Nephron progenitor cell (in vitro differentiated cells): Measurements from ENCODE around the gene MGAT3.
A peak's percentile ranks its signal among the peaks of the same experiment; 100 is the strongest.

ENCODE experiments used
- DNase-seq: peaks from one replicate; pipeline ENCODE4 v3.0.0; 2021
- H3K27ac Mint-ChIP-seq: 2 replicates; pipeline ENCODE4 v1.8.0; 2021; ENCODE audit warnings: mild to moderate bottlenecking, moderate library complexity, mixed read lengths
- H3K27me3 Mint-ChIP-seq: 2 replicates; pipeline ENCODE4 v1.8.0; 2021; ENCODE audit warnings: mild to moderate bottlenecking, low read depth, mixed read lengths; ENCODE audit not compliant: poor library complexity
- H3K36me3 Mint-ChIP-seq: 2 replicates; pipeline ENCODE4 v1.8.0; 2021; ENCODE audit warnings: low read depth, mixed read lengths
- H3K4me1 Mint-ChIP-seq: 2 replicates; pipeline ENCODE4 v1.8.0; 2021; ENCODE audit warnings: mixed read lengths
- H3K4me3 Mint-ChIP-seq: 2 replicates; pipeline ENCODE4 v1.8.0; 2021; ENCODE audit warnings: mild to moderate bottlenecking, moderate library complexity, mixed read lengths
- H3K9me3 Mint-ChIP-seq: 2 replicates; pipeline ENCODE4 v1.8.0; 2021; ENCODE audit warnings: mild to moderate bottlenecking, moderate library complexity, mixed read lengths
- TF ChIP-seq, protein P1 (sequence below): fragments of 200-600 bp; sonication (generic); IDR thresholded peaks from 2 replicates; pipeline ENCODE4 v1.5.0; 2021; ENCODE audit warnings: antibody characterized with exemption

Gene MGAT3

DNA sequence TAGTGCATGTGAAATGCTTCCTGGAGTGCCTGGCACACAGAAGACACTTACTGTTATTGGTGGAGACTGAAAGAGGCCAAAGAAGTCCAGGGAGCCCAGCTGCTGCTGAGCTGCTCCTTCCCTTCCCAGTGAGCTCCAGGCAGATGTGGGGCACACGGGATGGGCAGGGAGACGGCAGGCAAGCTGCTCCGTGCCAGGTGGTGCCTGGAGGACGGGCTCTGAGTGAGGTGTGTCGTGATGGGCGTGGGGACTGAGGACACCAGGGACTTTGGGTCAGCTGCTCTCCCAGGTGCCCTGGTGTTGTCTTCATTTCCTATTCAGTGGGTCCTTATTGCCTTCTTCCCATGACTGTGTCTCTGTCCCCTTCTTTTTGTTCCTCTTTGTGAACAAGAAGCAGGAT, 37.7 kb upstream of the MGAT3 start:
- H3K27ac Mint-ChIP-seq, result no peak overlapping the region
- no peaks in the 10 kb centered on the region for H3K27me3 Mint-ChIP-seq
- H3K9me3 Mint-ChIP-seq, result no peaks in the 10 kb centered on the region
- peaks cover under 1% of the 10 kb centered on the region for H3K4me1 Mint-ChIP-seq
- DNase-seq, result no peak
- TF ChIP-seq, protein P1, sequence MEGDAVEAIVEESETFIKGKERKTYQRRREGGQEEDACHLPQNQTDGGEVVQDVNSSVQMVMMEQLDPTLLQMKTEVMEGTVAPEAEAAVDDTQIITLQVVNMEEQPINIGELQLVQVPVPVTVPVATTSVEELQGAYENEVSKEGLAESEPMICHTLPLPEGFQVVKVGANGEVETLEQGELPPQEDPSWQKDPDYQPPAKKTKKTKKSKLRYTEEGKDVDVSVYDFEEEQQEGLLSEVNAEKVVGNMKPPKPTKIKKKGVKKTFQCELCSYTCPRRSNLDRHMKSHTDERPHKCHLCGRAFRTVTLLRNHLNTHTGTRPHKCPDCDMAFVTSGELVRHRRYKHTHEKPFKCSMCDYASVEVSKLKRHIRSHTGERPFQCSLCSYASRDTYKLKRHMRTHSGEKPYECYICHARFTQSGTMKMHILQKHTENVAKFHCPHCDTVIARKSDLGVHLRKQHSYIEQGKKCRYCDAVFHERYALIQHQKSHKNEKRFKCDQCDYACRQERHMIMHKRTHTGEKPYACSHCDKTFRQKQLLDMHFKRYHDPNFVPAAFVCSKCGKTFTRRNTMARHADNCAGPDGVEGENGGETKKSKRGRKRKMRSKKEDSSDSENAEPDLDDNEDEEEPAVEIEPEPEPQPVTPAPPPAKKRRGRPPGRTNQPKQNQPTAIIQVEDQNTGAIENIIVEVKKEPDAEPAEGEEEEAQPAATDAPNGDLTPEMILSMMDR, result no peak
- peaks cover 53% of the 10 kb centered on the region for H3K36me3 Mint-ChIP-seq
- no peak overlapping the region for H3K4me3 Mint-ChIP-seq

DNA sequence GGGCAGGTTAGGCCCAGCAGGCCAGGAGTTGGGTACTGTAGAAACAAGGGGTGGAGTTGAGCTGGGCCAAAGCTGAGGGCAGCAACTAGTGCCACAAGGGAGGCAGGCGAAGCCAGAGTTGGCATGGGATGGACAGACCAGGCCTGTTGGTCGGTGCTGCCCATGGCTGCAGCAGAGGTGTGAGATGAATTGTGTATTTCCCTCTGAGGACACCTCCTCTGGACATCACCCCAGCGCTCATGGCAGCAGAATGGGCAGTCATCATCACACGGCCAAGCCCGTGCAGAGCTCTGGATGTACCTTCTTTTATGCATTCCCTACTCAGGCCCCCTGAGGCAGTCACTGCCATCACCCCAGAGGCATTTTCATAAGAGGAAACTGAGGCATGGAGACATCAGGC, 36.9 kb upstream of the MGAT3 start:
- no peaks in the 10 kb centered on the region for H3K4me1 Mint-ChIP-seq
- H3K4me3 Mint-ChIP-seq, result no peak overlapping the region
- no peak overlapping the region for H3K27ac Mint-ChIP-seq
- TF ChIP-seq, protein P1, result no peak
- no peak for DNase-seq
- no peaks in the 10 kb centered on the region for H3K27me3 Mint-ChIP-seq
- peaks cover 61% of the 10 kb centered on the region for H3K36me3 Mint-ChIP-seq
- H3K9me3 Mint-ChIP-seq, result no peaks in the 10 kb centered on the region

DNA sequence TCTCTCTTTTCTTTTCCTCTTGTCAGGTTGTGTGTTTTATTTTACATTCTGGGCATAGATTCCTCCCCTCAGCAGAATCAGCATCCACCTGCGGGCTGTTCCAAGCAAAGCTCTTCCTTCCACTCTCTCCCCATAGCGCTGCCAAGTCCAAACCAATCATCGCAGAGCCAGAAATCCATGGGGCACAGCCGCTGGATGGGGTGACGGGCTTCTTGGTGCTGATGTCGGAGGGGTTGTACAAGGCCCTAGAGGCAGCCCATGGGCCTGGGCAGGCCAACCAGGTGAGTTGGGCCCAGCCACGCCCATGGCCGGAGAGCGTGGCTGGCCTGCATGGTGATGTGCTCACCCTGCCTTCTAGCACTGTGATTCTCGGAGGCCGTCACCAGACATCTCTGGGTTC, 35.1 kb upstream of the MGAT3 start:
- Mint-ChIP-seq H3K36me3 (peaks cover 56% of the 10 kb centered on the region), H3K27ac (peak overlapping the region; percentile 8), H3K9me3 (no peaks in the 10 kb centered on the region), H3K27me3 (no peaks in the 10 kb centered on the region), H3K4me3 (no peak overlapping the region), H3K4me1 (no peaks in the 10 kb centered on the region)
- no peak for DNase-seq
- TF ChIP-seq, protein P1, result no peak

GRCh38 chr22:39422101-39422500, 34.7 kb upstream of the MGAT3 start:
- Mint-ChIP-seq H3K4me3 (no peak overlapping the region), H3K4me1 (peaks cover 2% of the 10 kb centered on the region), H3K36me3 (peaks cover 56% of the 10 kb centered on the region), H3K27ac (peak overlapping the region; percentile 8), H3K27me3 (no peaks in the 10 kb centered on the region), H3K9me3 (no peaks in the 10 kb centered on the region)
- TF ChIP-seq, protein P1, result no peak
- no peak for DNase-seq

DNA sequence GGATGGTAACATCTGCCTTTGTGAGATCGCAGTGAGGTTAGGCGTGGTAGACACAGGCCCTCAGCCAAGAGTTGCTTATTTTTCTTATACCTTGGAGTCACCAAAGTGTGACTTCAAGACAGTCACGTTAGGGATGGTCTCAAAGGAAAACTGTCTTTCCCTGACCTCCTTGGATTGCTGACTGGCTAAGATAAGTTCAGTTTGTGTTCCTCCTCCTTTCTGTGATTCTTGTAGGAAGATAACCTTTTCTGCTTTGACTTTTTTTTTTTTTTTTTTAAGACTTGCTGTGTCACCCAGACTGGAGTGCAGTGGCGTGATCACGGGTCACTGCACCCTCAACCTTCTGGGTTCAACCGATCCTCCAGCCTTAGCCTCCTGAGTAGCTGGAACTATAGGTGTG, 34.1 kb upstream of the MGAT3 start:
- TF ChIP-seq, protein P1, result no peak
- Mint-ChIP-seq H3K4me1 (peaks cover 8% of the 10 kb centered on the region), H3K36me3 (peaks cover 56% of the 10 kb centered on the region), H3K27me3 (no peaks in the 10 kb centered on the region), H3K4me3 (no peak overlapping the region), H3K9me3 (no peaks in the 10 kb centered on the region), H3K27ac (no peak overlapping the region)
- DNase-seq, result no peak

GRCh38 chr22:39423976-39424375, 32.8 kb upstream of the MGAT3 start:
- TF ChIP-seq, protein P1, result no peak
- no peak for DNase-seq
- Mint-ChIP-seq H3K4me1 (peaks cover 21% of the 10 kb centered on the region), H3K9me3 (no peaks in the 10 kb centered on the region), H3K27ac (no peak overlapping the region), H3K4me3 (no peak overlapping the region), H3K36me3 (peaks cover 46% of the 10 kb centered on the region), H3K27me3 (no peaks in the 10 kb centered on the region)
